Spleen (tissue), 11 donors: ENCODE measurements around the gene CXXC5. TPM values are rescaled to one million over a fixed set of nuclear protein-coding genes. Genes with fewer than 3 reads are reported as not detected.

ENCODE experiments used
- DNase-seq: peaks from one replicate; pipeline ENCODE4 v3.0.0-alpha.2; 2020
- H3K27ac ChIP-seq, 8 donors: fragments of 200-600 bp; sonication (generic) in 7 of 8; 1 replicate in 4 of 8; 2 replicates in 4 of 8; pipeline versions ENCODE4 v1.5.0 to v1.8.0; 2016 to 2021; ENCODE audit warnings: inconsistent platforms in 4 of 8, mild to moderate bottlenecking in 4 of 8, moderate library complexity in 1 of 8
- H3K27me3 ChIP-seq, 7 donors: fragments of 200-600 bp; sonication (generic) in 6 of 7; replicated peaks in 1 of 7; 1 replicate in 4 of 7; 2 replicates in 3 of 7; pipeline versions ENCODE4 v1.5.0 to v1.8.0; 2016 to 2021; ENCODE audit warnings: inconsistent platforms in 3 of 7, mild to moderate bottlenecking in 1 of 7
- H3K36me3 ChIP-seq, 6 donors: fragments of 200-600 bp; sonication (generic) in 5 of 6; 1 replicate in 4 of 6; 2 replicates in 2 of 6; pipeline versions ENCODE4 v1.5.0 to v1.8.0; 2016 to 2021; ENCODE audit warnings: inconsistent platforms in 2 of 6
- H3K4me1 ChIP-seq, 6 donors: fragments of 200-600 bp; sonication (generic) in 5 of 6; 1 replicate in 3 of 6; 2 replicates in 3 of 6; pipeline versions ENCODE4 v1.5.0 to v1.8.0; 2016 to 2021; ENCODE audit warnings: inconsistent platforms in 3 of 6
- H3K4me3 ChIP-seq, 8 donors: fragments of 200-600 bp; sonication (generic) in 7 of 8; 1 replicate in 4 of 8; 2 replicates in 4 of 8; pipeline versions ENCODE4 v1.5.0 to v1.8.0; 2016 to 2021; ENCODE audit warnings: inconsistent platforms in 4 of 8, mild to moderate bottlenecking in 4 of 8, moderate library complexity in 2 of 8
- H3K9me3 ChIP-seq, 8 donors: fragments of 200-600 bp; sonication (generic) in 7 of 8; 1 replicate in 4 of 8; 2 replicates in 4 of 8; pipeline versions ENCODE4 v1.5.0 to v1.8.0; 2016 to 2021; ENCODE audit warnings: inconsistent platforms in 4 of 8
- CTCF ChIP-seq, 11 experiments: fragments of 200-600 bp in 7 of 11; fragments of 450-650 bp in 4 of 11; sonication (generic) in 4 of 11; IDR thresholded peaks in 8 of 11; conservative IDR thresholded peaks in 3 of 11; 1 replicate in 7 of 11; 2 replicates in 4 of 11; pipeline versions ENCODE4 v1.4.0 to v1.8.0; 2016 to 2021; ENCODE audit warnings: antibody characterized with exemption in 11 of 11, inconsistent platforms in 4 of 11, mild to moderate bottlenecking in 1 of 11
- POLR2A ChIP-seq, 3 donors: fragments of 450-650 bp; IDR thresholded peaks; one replicate each; pipeline ENCODE4 v1.5.1; 2017; ENCODE audit warnings: antibody characterized with exemption in 3 of 3, mild to moderate bottlenecking in 1 of 3
- POLR2AphosphoS5 ChIP-seq, 3 donors: sonication (generic); formaldehyde crosslinking; IDR thresholded peaks; one replicate each; pipeline ENCODE4 v1.5.1; 2017; ENCODE audit warnings: antibody characterized with exemption in 3 of 3
- WGBS, 5 donors: extraction: QIAGEN DNeasy Blood & Tissue Kit in 3 of 5; methylation state at CpG; one replicate each; pipeline versions ENCODE4 v1.1.5 to v1.1.7; 2013 to 2018; 5-methylcytosine and 5-hydroxymethylcytosine counted together
- intact Hi-C: fragments of 100-400 bp; cut with DNase I; formaldehyde crosslinking; loops from one replicate; pipeline ENCODE4 v1.15.0; 2023; ENCODE audit warnings: low total_unique reads
- polyA plus RNA-seq, 3 donors: library from polyadenylated mRNA; stranded (reverse); fragments of 200-250 nt; gene quantifications; one replicate each; pipeline ENCODE4 v1.2.1, GENCODE V29; 2013
- total RNA-seq, 7 donors: library from RNA; depleted of rRNA in 3 of 7; stranded (reverse); fragments of >200 nt in 3 of 7; fragmentation: NEBNext Ultra II Directional in 4 of 7; extraction: Animal tissue kit (Norgen Biotek cat#: 25700) in 4 of 7; gene quantifications; one replicate each; pipeline versions ENCODE4 v1.1.0 to v1.2.1, GENCODE V29; 2016 to 2021
- donor health status: healthy with polysubstance abuse.
- donor health status: DM: no; HTN: no; CAD: no; lungs with moderate emphysema.
- donor health status: DM: no; HTN: no; CAD: no.
- donor health status: Bipolar disorder and iron deficiency.
- donor health status: healthy.
- donor health status: DM: no; HTN: no; CAD: no.
- donor health status: DM: yes; HTN: yes; CAD: no.

CXXC5 gene
- total and polyA plus RNA-seq, 10 donors: 46.4 to 69.5 (median 62.0) TPM

DNA sequence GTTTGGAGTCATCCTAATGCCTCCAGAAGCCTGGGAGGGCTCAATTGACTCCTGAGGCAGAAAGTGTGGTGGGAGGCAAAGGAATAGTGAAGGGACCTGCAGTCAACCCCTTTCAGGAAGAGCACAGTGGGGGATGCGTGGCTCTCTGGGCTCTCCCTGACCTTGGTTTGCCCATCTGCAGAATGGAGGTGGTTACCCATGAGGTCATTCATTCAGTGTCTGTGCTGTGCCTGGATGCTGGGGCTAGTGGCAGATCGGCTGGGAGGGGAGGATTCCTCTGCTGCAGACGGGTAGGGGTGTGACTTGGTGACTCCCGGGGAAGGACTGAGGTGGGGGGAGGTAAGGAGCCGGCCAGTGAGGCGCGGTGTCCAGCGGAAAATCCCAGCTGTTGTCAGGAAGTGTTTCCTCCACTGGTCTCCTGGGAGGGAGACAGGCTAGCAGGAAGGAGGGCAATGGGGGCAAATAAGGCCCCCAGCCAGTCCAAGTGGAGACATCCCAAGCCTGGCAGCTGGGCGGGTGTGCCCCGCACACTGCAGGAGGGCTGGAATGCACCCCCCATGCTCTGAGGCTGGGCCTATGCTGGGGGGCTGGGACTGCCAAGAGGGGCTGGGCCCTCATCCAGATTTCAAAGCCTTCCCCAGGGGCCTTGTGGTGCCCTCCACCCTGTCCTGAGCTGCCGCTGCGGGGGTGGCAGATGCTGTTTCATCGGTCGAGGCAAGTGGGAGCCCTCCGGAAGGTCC lies 10.9 kb downstream of the CXXC5 start:
- intact Hi-C loops: no loop called here
- Histone ChIP-seq H3K4me1 (peaks cover 91 to 100% (median 100%) of the 10 kb centered on the region in 6 donors), H3K27ac (peak overlapping the region; percentile 74 to 95 (median 90)), H3K27me3 (no peaks in the 10 kb centered on the region), H3K36me3 (no peaks in the 10 kb centered on the region), H3K4me3 (peak overlapping the region in 6 of 8 donors; percentile 1 to 58 (median 18)), H3K9me3 (no peaks in the 10 kb centered on the region)
- WGBS, 5 donors: 22 to 57% (median 26%) methylated on average over 4 to 15 of the region's 15 CpGs
- no peak for DNase-seq
- TF ChIP-seq POLR2A (IDR thresholded peaks at IDR 0.05): no peak
- TF ChIP-seq CTCF (IDR thresholded peaks at IDR 0.05 in 8 of 11, conservative IDR thresholded peaks at IDR 0.05 in 3 of 11): no peak
- peak; percentile 39 to 68 (median 68) for TF ChIP-seq POLR2AphosphoS5 (IDR thresholded peaks at IDR 0.05)

DNA sequence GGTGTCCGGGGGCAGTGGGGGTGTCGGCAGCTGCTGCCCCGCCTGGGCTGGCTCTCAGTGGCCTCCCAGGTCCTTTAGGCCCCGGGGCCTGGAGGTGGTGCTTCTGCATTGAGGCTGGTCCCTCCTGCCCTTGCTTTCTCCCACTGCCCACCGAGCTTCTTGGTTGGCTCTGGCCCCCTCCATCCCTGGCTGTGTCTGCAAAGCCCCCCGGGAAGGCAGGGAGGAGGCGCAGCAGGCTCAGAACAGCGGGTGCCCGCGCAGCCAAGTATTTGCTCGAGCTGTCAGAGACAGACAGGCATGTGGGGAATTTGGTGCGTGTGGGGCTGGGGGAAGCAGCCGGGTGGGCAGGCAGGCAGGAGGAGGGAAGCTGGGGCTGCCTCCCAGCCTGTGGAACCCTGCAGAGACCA lies 11.5 kb downstream of the CXXC5 start:
- H3K27ac ChIP-seq: peak overlapping the region; percentile 74 to 95 (median 90)
- no peaks in the 10 kb centered on the region for H3K9me3 ChIP-seq
- no peaks in the 10 kb centered on the region for H3K27me3 ChIP-seq
- peak overlapping the region in 6 of 8 donors; percentile 1 to 58 (median 18) for H3K4me3 ChIP-seq
- WGBS, 5 donors: 12 to 27% (median 21%) methylated on average over 3 to 13 of the region's 13 CpGs
- TF ChIP-seq CTCF (IDR thresholded peaks at IDR 0.05 in 8 of 11, conservative IDR thresholded peaks at IDR 0.05 in 3 of 11) (peak in 1 of 11 experiments; percentile 11), POLR2A (IDR thresholded peaks at IDR 0.05) (no peak), POLR2AphosphoS5 (IDR thresholded peaks at IDR 0.05) (no peak)
- DNase-seq: no peak
- no peaks in the 10 kb centered on the region for H3K36me3 ChIP-seq
- H3K4me1 ChIP-seq: peaks cover 94 to 100% (median 100%) of the 10 kb centered on the region in 6 donors
- intact Hi-C loops: no loop called here

- peaks cover 97 to 100% (median 100%) of the 10 kb centered on the region in 6 donors for H3K4me1 ChIP-seq
- DNase-seq: peak; percentile 86
- H3K9me3 ChIP-seq: no peaks in the 10 kb centered on the region
- 25 to 34% (median 31%) methylated on average over 13 to 14 of the region's 14 CpGs for WGBS, 5 donors
- TF ChIP-seq POLR2A (IDR thresholded peaks at IDR 0.05) (no peak), CTCF (IDR thresholded peaks at IDR 0.05 in 8 of 11, conservative IDR thresholded peaks at IDR 0.05 in 3 of 11) (no peak), POLR2AphosphoS5 (IDR thresholded peaks at IDR 0.05) (peak; percentile 78 to 85 (median 80))
- H3K27me3 ChIP-seq: no peaks in the 10 kb centered on the region
- peak overlapping the region; percentile 74 to 95 (median 90) for H3K27ac ChIP-seq
- H3K36me3 ChIP-seq: no peaks in the 10 kb centered on the region
- intact Hi-C loops: no loop called here
- peak overlapping the region in 6 of 8 donors; percentile 5 to 58 (median 18) for H3K4me3 ChIP-seq
Measured at GRCh38 chr5:139660105-139660922, 12.2 kb downstream of the CXXC5 start.
